Epidermal melanocyte (primary cell): Measurements from ENCODE around the gene PLA2G2D.
"Not testable (repeated sequence)": the region's sequence is repeated elsewhere in the genome, so short reads cannot be mapped to it uniquely, and the experiment has no call there.

ENCODE experiments used
- DNase-seq: peaks from one replicate; pipeline ENCODE4 v3.0.0; 2011; ENCODE audit warnings: low spot score; ENCODE audit not compliant: insufficient read length

Gene PLA2G2D

GRCh38 chr1:20143318-20143717 lies 24.0 kb upstream of the PLA2G2D start:
- no peak for DNase-seq

- no peak for DNase-seq
Observed at GRCh38 chr1:20142001-20142710, 22.8 kb upstream of the PLA2G2D start.

- DNase-seq = no peak
Observed at GRCh38 chr1:20141466-20141865, 22.1 kb upstream of the PLA2G2D start.

GRCh38 chr1:20141001-20141400 lies 21.7 kb upstream of the PLA2G2D start:
- DNase-seq = no peak

- no peak for DNase-seq
Observed at GRCh38 chr1:20139776-20140612, 20.7 kb upstream of the PLA2G2D start.

- no peak for DNase-seq
Observed at GRCh38 chr1:20138961-20139550, 19.7 kb upstream of the PLA2G2D start, which contains the start of gene PLA2G2F. TSS of gene PLA2G2F (plus strand) at chr1:20139323. CDS start at chr1:20139428, 105 bp downstream.

GRCh38 chr1:20138346-20138745 lies 19.0 kb upstream of the PLA2G2D start:
- DNase-seq = no peak

GRCh38 chr1:20137604-20138003 lies 18.3 kb upstream of the PLA2G2D start:
- DNase-seq = no peak

GRCh38 chr1:20137055-20137454 lies 17.7 kb upstream of the PLA2G2D start:
- no peak for DNase-seq

GRCh38 chr1:20136249-20136648 lies 16.9 kb upstream of the PLA2G2D start:
- DNase-seq = no peak

GRCh38 chr1:20134995-20135394 lies 15.7 kb upstream of the PLA2G2D start:
- DNase-seq = no peak

GRCh38 chr1:20130518-20130917 lies 11.2 kb upstream of the PLA2G2D start:
- DNase-seq = not testable (repeated sequence)

GRCh38 chr1:20126806-20127440 lies 7.6 kb upstream of the PLA2G2D start:
- DNase-seq = no peak

- no peak for DNase-seq
Observed at GRCh38 chr1:20126041-20126805, 6.9 kb upstream of the PLA2G2D start.

- no peak for DNase-seq
Observed at GRCh38 chr1:20125100-20125499, 5.8 kb upstream of the PLA2G2D start.

- no peak for DNase-seq
Observed at GRCh38 chr1:20124456-20125057, 5.2 kb upstream of the PLA2G2D start.

- DNase-seq = no peak
Observed at GRCh38 chr1:20123722-20124455, 4.6 kb upstream of the PLA2G2D start.

- DNase-seq = no peak
Observed at GRCh38 chr1:20120796-20121195, 1.5 kb upstream of the PLA2G2D start.

- no peak for DNase-seq
Observed at GRCh38 chr1:20117236-20117635, 2.1 kb downstream of the PLA2G2D start.

GRCh38 chr1:20115916-20116315 lies 3.4 kb downstream of the PLA2G2D start:
- DNase-seq = no peak
